Liver (tissue), 9 donors: ENCODE results near the gene DAPK3. TPM values are rescaled to one million over a fixed set of nuclear protein-coding genes. Genes with fewer than 3 reads are reported as not detected.

Source experiments
- DNase-seq: peaks from one replicate; pipeline ENCODE4 v3.0.0-alpha.2; 2017; ENCODE audit warnings: low spot score
- H3K27ac ChIP-seq, 2 donors: one replicate each; pipeline ENCODE4 v1.7.0; 2013; ENCODE audit warnings: inconsistent platforms in 2 of 2, low read length in 2 of 2, control low read depth in 1 of 2, low read depth in 1 of 2, mild to moderate bottlenecking in 1 of 2
- H3K27me3 ChIP-seq, 4 donors: one replicate each; pipeline versions ENCODE4 v1.6.1 to v1.7.0; 2013; ENCODE audit warnings: low read length in 3 of 4, inconsistent platforms in 1 of 4, mild to moderate bottlenecking in 1 of 4, moderate library complexity in 1 of 4; ENCODE audit not compliant: control insufficient read depth in 4 of 4, insufficient read depth in 4 of 4
- H3K36me3 ChIP-seq, 4 donors: one replicate each; pipeline versions ENCODE4 v1.6.1 to v1.7.0; 2013; ENCODE audit warnings: low read length in 3 of 4, mild to moderate bottlenecking in 3 of 4, low read depth in 1 of 4, moderate library complexity in 1 of 4; ENCODE audit not compliant: control insufficient read depth in 4 of 4, insufficient read depth in 3 of 4
- H3K4me1 ChIP-seq, 4 donors: one replicate each; pipeline versions ENCODE4 v1.6.1 to v1.7.0; 2013; ENCODE audit warnings: low read length in 3 of 4, mild to moderate bottlenecking in 3 of 4, moderate library complexity in 1 of 4; ENCODE audit not compliant: control insufficient read depth in 4 of 4, insufficient read depth in 4 of 4
- H3K4me3 ChIP-seq, 3 donors: one replicate each; pipeline versions ENCODE4 v1.6.1 to v1.7.0; 2013; ENCODE audit warnings: low read length in 3 of 3, control low read depth in 1 of 3, low read depth in 1 of 3, mild to moderate bottlenecking in 1 of 3
- H3K9ac ChIP-seq, 2 donors: one replicate each; pipeline ENCODE4 v1.7.0; 2013; ENCODE audit warnings: low read length in 2 of 2, mild to moderate bottlenecking in 2 of 2, moderate library complexity in 2 of 2, control low read depth in 1 of 2, low read depth in 1 of 2
- H3K9me3 ChIP-seq, 4 donors: one replicate each; pipeline versions ENCODE4 v1.6.1 to v1.7.0; 2013; ENCODE audit warnings: low read length in 3 of 4; ENCODE audit not compliant: control insufficient read depth in 4 of 4
- ATF3 ChIP-seq: IDR thresholded peaks from 2 replicates; pipeline ENCODE4 v1.6.1; 2016; ENCODE audit warnings: antibody characterized with exemption
- EGR1 ChIP-seq, 2 donors: IDR thresholded peaks; 2 replicates each; pipeline ENCODE4 v1.6.1; 2016 to 2018; ENCODE audit warnings: antibody characterized with exemption in 2 of 2, low read depth in 2 of 2
- FOXA1 ChIP-seq: IDR thresholded peaks from 2 replicates; pipeline ENCODE4 v1.6.1; 2016; ENCODE audit warnings: antibody characterized with exemption
- FOXA2 ChIP-seq: IDR thresholded peaks from 2 replicates; pipeline ENCODE4 v1.6.1; 2016; ENCODE audit warnings: antibody characterized with exemption
- HNF4A ChIP-seq, 2 donors: conservative IDR thresholded peaks; 2 replicates each; pipeline ENCODE4 v1.6.1; 2016; ENCODE audit warnings: antibody characterized with exemption in 2 of 2, mild to moderate bottlenecking in 2 of 2
- HNF4G ChIP-seq: IDR thresholded peaks from 2 replicates; pipeline ENCODE4 v1.6.1; 2016; ENCODE audit warnings: antibody characterized with exemption
- MAX ChIP-seq: IDR thresholded peaks from 2 replicates; pipeline ENCODE4 v1.6.1; 2016; ENCODE audit warnings: antibody characterized with exemption
- NR2F2 ChIP-seq: IDR thresholded peaks from 2 replicates; pipeline ENCODE4 v1.6.1; 2016; ENCODE audit warnings: antibody characterized with exemption
- SP1 ChIP-seq: IDR thresholded peaks from 2 replicates; pipeline ENCODE4 v1.6.1; 2018; ENCODE audit warnings: antibody characterized with exemption, mild to moderate bottlenecking
- YY1 ChIP-seq: IDR thresholded peaks from 2 replicates; pipeline ENCODE4 v1.6.1; 2016; ENCODE audit warnings: antibody characterized with exemption, mild to moderate bottlenecking
- WGBS: extraction: QIAGEN DNeasy Blood & Tissue Kit; methylation state at CpG from one replicate; pipeline ENCODE4 v1.1.7; 2013; 5-methylcytosine and 5-hydroxymethylcytosine counted together
- polyA plus RNA-seq, 2 donors: library from polyadenylated mRNA; stranded (reverse) in 1 of 2; unstranded in 1 of 2; fragments of 200-250 nt in 1 of 2; fragments of >200 nt in 1 of 2; fragmentation: Nextera tagmentation in 1 of 2; extraction: Ambion mirVana in 1 of 2; gene quantifications; one replicate each; pipeline versions ENCODE4 v1.2.1 to v1.2.3, GENCODE V29; 2013 to 2015
- total RNA-seq, 2 donors: library from RNA; depleted of rRNA; stranded (reverse); fragments of >200 nt; gene quantifications; one replicate each; pipeline ENCODE4 v1.2.3, GENCODE V29; 2014
- TF ChIP-seq, protein P1 (sequence below): fragments of 150-350 bp; IDR thresholded peaks from 2 replicates; pipeline ENCODE4 v1.5.1; 2017; ENCODE audit warnings: improper control_type of control experiment, low read depth, low read length; ENCODE audit not compliant: missing input control
- TF ChIP-seq, protein P2 (sequence below): IDR thresholded peaks from 2 replicates; pipeline ENCODE4 v1.6.1; 2016; ENCODE audit warnings: antibody characterized with exemption, mild to moderate bottlenecking
- donor health status: healthy.
- donor health status: healthy.
- donor health status: healthy.
- donor health status: healthy.
- donor health status: healthy.

Gene DAPK3
- total and polyA plus RNA-seq, 4 donors, result 3.0 to 29.5 (median 23.8) TPM

DNA sequence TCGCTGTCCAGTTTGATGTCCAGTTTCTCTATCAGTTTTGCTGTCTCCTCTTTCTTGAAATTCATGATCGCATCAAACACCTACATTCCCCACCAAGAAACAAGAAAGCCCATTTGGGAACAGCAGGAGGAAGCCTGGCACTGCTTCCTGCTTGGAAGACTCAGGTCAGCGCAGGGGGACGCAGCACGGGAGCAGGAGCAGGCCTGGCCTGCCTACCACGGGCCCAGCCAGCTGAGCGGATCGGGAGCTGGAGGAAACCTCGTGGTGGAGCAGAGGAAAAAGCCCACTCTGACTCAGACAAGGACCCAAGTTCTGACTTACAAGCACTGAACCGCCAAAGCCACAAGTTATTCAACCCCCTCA is 10.5 kb upstream of the DAPK3 start:
- H3K27me3 ChIP-seq, result no peaks in the 10 kb centered on the region
- TF ChIP-seq NR2F2 (no peak), MAX (no peak), ATF3 (no peak)
- no peak for DNase-seq
- H3K27ac ChIP-seq, result no peak overlapping the region
- peaks cover 0 to 22% (median 18%) of the 10 kb centered on the region in 4 donors for H3K4me1 ChIP-seq
- no peak overlapping the region for H3K9ac ChIP-seq
- no peaks in the 10 kb centered on the region for H3K9me3 ChIP-seq
- no peak overlapping the region for H3K4me3 ChIP-seq
- 96% methylated on average over 10 of the region's 10 CpGs for WGBS
- H3K36me3 ChIP-seq, result peaks cover 56 to 73% (median 69%) of the 10 kb centered on the region in 4 donors

DNA sequence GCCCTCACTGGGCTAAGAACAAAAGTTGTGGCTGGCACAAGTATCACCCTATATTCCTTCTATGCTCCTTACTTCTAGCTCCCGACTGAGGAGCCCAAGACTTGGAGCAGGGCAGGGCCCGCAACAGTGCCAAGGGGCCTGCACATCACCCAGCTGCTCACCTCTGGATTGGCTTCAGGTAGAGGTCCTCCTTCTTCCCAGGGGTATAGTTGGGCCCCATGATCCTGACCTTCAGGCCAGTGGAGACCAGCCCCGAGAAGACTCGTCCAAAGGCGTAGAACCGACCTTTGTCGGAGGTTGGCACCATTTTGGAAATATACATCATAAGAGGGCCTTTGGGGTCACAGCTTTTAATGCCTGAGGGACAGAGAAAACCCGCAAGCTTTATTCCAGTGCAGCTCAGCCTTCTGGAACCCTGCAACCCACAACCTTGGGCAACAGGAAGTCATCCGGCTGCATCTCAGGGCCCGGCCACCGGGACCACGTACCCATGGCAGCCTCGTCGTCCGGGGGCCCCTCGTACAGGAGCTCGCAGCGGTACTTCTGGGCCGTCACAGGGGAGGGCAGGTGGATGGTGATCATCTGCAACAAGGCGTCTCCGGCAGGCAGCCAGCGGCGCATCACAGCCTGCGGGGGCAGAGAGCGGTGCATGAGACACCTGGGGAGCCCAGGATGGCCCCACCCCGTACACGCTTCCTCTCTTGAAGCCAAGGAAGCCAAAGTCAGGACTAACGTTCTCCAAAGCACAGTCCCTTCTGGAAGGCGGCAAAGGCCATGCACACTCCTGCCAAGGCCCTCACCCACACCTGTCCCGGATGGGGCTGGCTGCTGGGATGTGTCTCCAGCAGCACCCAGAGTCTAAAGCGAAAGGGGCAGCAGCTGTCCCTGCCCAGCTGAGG is 9.7 kb upstream of the DAPK3 start:
- 91% methylated on average over 31 of the region's 31 CpGs for WGBS
- Histone ChIP-seq H3K4me1 (peaks cover 0 to 14% (median 11%) of the 10 kb centered on the region in 4 donors), H3K4me3 (no peak overlapping the region), H3K27me3 (no peaks in the 10 kb centered on the region), H3K9ac (no peak overlapping the region), H3K36me3 (peaks cover 58 to 79% (median 75%) of the 10 kb centered on the region in 4 donors), H3K27ac (no peak overlapping the region), H3K9me3 (no peaks in the 10 kb centered on the region)
- no peak for TF ChIP-seq NR2F2
- TF ChIP-seq MAX, result no peak
- no peak for DNase-seq

GRCh38 chr19:3979674-3980352 is 8.9 kb upstream of the DAPK3 start:
- WGBS, result 93% methylated on average over 25 of the region's 25 CpGs
- H3K9ac ChIP-seq, result no peak overlapping the region
- DNase-seq, result no peak
- no peak overlapping the region for H3K27ac ChIP-seq
- no peak overlapping the region for H3K4me3 ChIP-seq
- peaks cover 60 to 86% (median 79%) of the 10 kb centered on the region in 4 donors for H3K36me3 ChIP-seq
- no peaks in the 10 kb centered on the region for H3K9me3 ChIP-seq
- no peak for TF ChIP-seq FOXA1
- TF ChIP-seq HNF4G, result no peak
- no peak for TF ChIP-seq HNF4A (conservative IDR thresholded peaks at IDR 0.05)
- no peak for TF ChIP-seq EGR1 (IDR thresholded peaks at IDR 0.05; ENCODE audit: low read depth in 2 of 2)
- TF ChIP-seq, protein P1, sequence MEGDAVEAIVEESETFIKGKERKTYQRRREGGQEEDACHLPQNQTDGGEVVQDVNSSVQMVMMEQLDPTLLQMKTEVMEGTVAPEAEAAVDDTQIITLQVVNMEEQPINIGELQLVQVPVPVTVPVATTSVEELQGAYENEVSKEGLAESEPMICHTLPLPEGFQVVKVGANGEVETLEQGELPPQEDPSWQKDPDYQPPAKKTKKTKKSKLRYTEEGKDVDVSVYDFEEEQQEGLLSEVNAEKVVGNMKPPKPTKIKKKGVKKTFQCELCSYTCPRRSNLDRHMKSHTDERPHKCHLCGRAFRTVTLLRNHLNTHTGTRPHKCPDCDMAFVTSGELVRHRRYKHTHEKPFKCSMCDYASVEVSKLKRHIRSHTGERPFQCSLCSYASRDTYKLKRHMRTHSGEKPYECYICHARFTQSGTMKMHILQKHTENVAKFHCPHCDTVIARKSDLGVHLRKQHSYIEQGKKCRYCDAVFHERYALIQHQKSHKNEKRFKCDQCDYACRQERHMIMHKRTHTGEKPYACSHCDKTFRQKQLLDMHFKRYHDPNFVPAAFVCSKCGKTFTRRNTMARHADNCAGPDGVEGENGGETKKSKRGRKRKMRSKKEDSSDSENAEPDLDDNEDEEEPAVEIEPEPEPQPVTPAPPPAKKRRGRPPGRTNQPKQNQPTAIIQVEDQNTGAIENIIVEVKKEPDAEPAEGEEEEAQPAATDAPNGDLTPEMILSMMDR, result no peak
- TF ChIP-seq MAX, result no peak
- no peak for TF ChIP-seq SP1
- no peak for TF ChIP-seq NR2F2
- TF ChIP-seq YY1, result no peak
- no peak for TF ChIP-seq FOXA2
- TF ChIP-seq, protein P2, sequence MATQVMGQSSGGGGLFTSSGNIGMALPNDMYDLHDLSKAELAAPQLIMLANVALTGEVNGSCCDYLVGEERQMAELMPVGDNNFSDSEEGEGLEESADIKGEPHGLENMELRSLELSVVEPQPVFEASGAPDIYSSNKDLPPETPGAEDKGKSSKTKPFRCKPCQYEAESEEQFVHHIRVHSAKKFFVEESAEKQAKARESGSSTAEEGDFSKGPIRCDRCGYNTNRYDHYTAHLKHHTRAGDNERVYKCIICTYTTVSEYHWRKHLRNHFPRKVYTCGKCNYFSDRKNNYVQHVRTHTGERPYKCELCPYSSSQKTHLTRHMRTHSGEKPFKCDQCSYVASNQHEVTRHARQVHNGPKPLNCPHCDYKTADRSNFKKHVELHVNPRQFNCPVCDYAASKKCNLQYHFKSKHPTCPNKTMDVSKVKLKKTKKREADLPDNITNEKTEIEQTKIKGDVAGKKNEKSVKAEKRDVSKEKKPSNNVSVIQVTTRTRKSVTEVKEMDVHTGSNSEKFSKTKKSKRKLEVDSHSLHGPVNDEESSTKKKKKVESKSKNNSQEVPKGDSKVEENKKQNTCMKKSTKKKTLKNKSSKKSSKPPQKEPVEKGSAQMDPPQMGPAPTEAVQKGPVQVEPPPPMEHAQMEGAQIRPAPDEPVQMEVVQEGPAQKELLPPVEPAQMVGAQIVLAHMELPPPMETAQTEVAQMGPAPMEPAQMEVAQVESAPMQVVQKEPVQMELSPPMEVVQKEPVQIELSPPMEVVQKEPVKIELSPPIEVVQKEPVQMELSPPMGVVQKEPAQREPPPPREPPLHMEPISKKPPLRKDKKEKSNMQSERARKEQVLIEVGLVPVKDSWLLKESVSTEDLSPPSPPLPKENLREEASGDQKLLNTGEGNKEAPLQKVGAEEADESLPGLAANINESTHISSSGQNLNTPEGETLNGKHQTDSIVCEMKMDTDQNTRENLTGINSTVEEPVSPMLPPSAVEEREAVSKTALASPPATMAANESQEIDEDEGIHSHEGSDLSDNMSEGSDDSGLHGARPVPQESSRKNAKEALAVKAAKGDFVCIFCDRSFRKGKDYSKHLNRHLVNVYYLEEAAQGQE, result no peak
- peaks cover 0 to 12% (median 9%) of the 10 kb centered on the region in 4 donors for H3K4me1 ChIP-seq
- H3K27me3 ChIP-seq, result no peaks in the 10 kb centered on the region
